ENCODE data around the gene PARM1. TPM values are rescaled to one million over a fixed set of nuclear protein-coding genes. Genes with fewer than 3 reads are reported as not detected.

PARM1 gene, protein sequence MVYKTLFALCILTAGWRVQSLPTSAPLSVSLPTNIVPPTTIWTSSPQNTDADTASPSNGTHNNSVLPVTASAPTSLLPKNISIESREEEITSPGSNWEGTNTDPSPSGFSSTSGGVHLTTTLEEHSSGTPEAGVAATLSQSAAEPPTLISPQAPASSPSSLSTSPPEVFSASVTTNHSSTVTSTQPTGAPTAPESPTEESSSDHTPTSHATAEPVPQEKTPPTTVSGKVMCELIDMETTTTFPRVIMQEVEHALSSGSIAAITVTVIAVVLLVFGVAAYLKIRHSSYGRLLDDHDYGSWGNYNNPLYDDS
- under 1 TPM in 1 of 2 experiments, not detected in 1; 0.09 TPM for total RNA-seq

DNA sequence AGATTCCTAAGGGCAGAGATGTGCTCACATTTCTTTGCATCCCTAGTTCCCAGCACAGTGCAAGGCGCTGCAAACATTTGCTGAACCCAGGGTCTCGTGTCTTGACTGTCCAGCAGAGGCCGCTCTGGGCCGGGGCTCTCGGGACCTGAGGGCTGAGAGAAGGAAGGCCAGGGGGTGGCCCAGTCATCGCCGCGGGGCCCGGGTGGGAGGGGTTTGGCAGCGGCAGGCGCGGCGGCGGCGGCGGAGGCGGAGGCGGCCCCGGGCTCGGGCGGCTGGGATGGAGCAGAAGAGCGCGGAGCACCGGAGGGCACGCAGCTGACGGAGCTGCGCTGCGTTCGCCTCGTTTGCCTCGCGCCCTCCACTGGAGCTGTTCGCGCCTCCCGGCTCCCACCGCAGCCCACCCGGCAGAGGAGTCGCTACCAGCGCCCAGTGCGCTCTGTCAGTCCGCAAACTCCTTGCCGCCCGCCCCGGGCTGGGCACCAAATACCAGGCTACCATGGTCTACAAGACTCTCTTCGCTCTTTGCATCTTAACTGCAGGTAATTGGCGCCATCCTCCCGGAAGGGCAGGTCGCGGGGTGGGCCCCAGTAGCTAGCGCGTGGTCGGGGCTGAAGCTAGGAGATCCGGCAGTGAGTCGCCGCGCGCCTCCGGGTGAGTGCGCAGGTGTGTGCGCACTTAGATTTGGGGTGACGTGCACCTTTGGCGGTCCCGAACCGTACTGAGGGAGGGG is at the start of gene PARM1:
Gene PARM1 (plus strand): TSS at position 285 of the 730 bp plus-strand sequence. CDS start 212 bp downstream, at position 497.
- no peak within 1 kb of the TSS for H3K27ac Mint-ChIP-seq
- peak; percentile 67 for DNase-seq
- CTCF ChIA-PET = no interaction called here
- ATAC-seq = peak; percentile 86
- peaks cover 13% of the 10 kb centered on the region for H3K4me1 Mint-ChIP-seq
- H3K36me3 Mint-ChIP-seq = no peaks in the 10 kb centered on the region
- H3K9me3 Mint-ChIP-seq (ENCODE audit: low read depth) = no peaks in the 10 kb centered on the region
- peak within 1 kb of the TSS; percentile 61 for H3K4me3 Mint-ChIP-seq
- H3K27me3 Mint-ChIP-seq = peaks cover 67% of the 10 kb centered on the region

DNA sequence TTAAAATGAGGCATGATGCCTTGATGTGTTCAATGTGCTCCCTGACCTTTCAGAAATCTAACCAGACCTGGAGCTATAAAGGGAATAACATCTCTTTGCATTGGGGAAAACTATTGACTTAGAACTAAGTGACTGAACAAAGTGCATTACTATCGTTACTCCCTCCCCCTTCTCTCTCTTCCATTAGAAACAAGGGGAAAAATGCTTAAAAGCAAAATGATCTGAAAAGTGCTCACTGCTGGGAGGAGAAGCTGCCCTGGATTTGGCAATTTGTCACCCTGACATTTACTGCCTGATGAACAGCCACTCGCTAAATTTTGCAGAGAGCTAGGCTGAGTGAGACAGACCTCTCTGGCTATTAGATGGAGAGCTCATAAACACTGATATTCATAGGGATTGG is 48.6 kb upstream of the PARM1 start:
- Mint-ChIP-seq H3K36me3 (no peaks in the 10 kb centered on the region), H3K9me3 (ENCODE audit: low read depth) (no peaks in the 10 kb centered on the region)

DNA sequence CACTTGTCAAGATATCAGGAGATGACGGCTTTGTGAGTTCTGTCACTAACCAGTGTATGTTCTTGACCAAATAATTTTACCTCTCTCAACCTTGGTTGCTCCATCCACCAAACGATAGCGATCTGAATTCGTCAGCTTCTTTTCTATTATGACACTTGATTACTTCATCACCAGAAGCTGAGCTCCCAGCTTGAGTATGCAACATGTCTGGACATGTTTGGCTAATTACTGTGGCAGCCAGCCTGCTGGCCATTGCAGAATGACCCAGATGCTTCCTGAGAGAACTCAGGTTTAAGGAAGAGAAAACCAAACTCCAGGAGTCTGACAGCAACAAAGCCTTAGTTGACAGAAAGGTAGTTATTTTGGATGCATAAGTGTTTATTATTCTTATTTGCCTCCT is 46.4 kb upstream of the PARM1 start:
- Mint-ChIP-seq H3K9me3 (ENCODE audit: low read depth) (no peaks in the 10 kb centered on the region), H3K36me3 (no peaks in the 10 kb centered on the region), H3K27me3 (peaks cover 5% of the 10 kb centered on the region), H3K4me3 (no peak overlapping the region), H3K27ac (no peak overlapping the region), H3K4me1 (no peaks in the 10 kb centered on the region)
- DNase-seq (no peak), ATAC-seq (no peak)
- CTCF ChIA-PET = no interaction called here

More for the DNA sequence above, 48.6 kb upstream of the PARM1 start:
- H3K27me3 Mint-ChIP-seq = peaks cover 10% of the 10 kb centered on the region
- no peak for ATAC-seq
- CTCF ChIA-PET = interaction anchor here (1.4 kb wide), 1 partner anchor 9 kb away, joined by 3 read pairs; no protein-coding TSS in a partner anchor
- no peak overlapping the region for H3K4me3 Mint-ChIP-seq
- DNase-seq = no peak
- no peak overlapping the region for H3K27ac Mint-ChIP-seq
- no peaks in the 10 kb centered on the region for H3K4me1 Mint-ChIP-seq

DNA sequence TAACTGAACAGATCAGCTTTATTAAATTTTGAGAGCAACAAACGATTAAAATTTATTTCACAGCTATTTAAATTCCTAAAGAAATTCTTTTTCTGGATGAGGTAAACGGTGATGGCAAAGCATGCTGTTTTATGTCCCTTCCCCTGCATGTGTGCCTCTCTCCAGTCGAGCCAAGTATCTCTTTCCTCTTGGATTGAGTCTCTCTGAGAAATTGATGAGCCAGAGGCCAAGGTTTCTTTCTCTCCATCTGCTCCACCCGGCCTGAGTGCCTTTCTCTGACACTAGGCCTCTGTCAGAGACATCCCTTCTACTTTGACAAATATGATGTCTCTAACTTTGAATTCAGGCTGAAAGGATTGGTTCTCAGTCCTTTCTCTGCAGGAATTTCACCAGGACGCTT is 42.6 kb upstream of the PARM1 start:
- ATAC-seq (no peak), DNase-seq (no peak)
- Mint-ChIP-seq H3K4me3 (no peak overlapping the region), H3K27me3 (no peaks in the 10 kb centered on the region), H3K27ac (no peak overlapping the region), H3K36me3 (no peaks in the 10 kb centered on the region), H3K4me1 (no peaks in the 10 kb centered on the region), H3K9me3 (ENCODE audit: low read depth) (no peaks in the 10 kb centered on the region)
- CTCF ChIA-PET = no interaction called here

DNA sequence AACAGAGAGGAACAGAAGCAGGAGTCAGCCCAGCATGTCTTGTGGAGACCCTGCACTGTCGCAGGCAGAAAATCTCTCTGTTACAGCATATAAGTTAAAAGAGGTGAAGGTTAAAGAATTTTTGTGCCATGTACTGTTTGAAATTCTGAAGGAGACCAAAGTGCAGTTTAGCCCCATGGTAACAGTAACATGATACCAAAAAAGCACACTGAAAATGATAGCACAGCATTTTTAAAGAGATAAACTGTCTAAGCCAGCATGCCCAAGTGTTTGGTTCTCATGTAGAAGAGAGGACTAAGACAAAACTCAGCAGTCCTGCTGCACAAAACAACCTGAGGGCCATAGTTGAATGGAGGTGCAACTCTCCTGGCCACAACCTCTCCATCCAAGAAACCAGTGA is 41.9 kb upstream of the PARM1 start:
- Mint-ChIP-seq H3K9me3 (ENCODE audit: low read depth) (no peaks in the 10 kb centered on the region), H3K27me3 (no peaks in the 10 kb centered on the region), H3K27ac (no peak overlapping the region), H3K4me3 (no peak overlapping the region), H3K4me1 (no peaks in the 10 kb centered on the region), H3K36me3 (no peaks in the 10 kb centered on the region)
- CTCF ChIA-PET = no interaction called here
- ATAC-seq = no peak
- DNase-seq = no peak

DNA sequence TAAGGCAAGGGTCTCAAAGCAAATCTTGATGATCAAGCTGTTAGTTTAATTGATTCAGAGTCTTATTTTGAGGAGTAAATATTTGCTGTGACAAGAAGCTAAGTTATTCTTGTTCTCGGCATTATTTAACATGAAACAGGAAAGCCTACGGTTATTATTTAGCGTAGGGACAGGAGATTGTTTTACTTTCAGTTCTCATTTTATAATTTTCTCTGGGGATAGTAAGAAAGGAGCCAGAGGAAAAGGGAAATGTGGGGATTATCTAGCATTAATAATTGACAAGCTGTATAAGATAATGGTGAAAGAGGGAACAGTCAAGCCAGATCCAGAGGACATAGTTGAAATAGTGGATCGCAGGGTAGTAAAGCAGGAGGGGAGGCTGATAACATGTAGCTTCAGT is 39.7 kb upstream of the PARM1 start:
- Mint-ChIP-seq H3K27me3 (no peaks in the 10 kb centered on the region), H3K4me1 (no peaks in the 10 kb centered on the region), H3K4me3 (no peak overlapping the region), H3K27ac (no peak overlapping the region), H3K9me3 (ENCODE audit: low read depth) (no peaks in the 10 kb centered on the region), H3K36me3 (no peaks in the 10 kb centered on the region)
- CTCF ChIA-PET = no interaction called here
- DNase-seq (no peak), ATAC-seq (no peak)

- no peak overlapping the region for H3K27ac Mint-ChIP-seq
- no peak for ATAC-seq
Observed at GRCh38 chr4:74896595-74896994, 36.3 kb upstream of the PARM1 start.

GRCh38 chr4:74897386-74897785 is 35.5 kb upstream of the PARM1 start:
- Mint-ChIP-seq H3K9me3 (ENCODE audit: low read depth) (no peaks in the 10 kb centered on the region), H3K27me3 (no peaks in the 10 kb centered on the region), H3K4me3 (no peak overlapping the region), H3K27ac (no peak overlapping the region), H3K36me3 (no peaks in the 10 kb centered on the region), H3K4me1 (no peaks in the 10 kb centered on the region)
- no peak for ATAC-seq
- CTCF ChIA-PET = interaction anchor here (0.6 kb wide), 1 partner anchor 680 kb away, joined by 4 read pairs; no protein-coding TSS in a partner anchor
- no peak for DNase-seq

More at GRCh38 chr4:74896595-74896994, 36.3 kb upstream of the PARM1 start:
- Mint-ChIP-seq H3K9me3 (ENCODE audit: low read depth) (no peaks in the 10 kb centered on the region), H3K4me3 (no peak overlapping the region), H3K36me3 (no peaks in the 10 kb centered on the region), H3K27me3 (no peaks in the 10 kb centered on the region), H3K4me1 (no peaks in the 10 kb centered on the region)
- DNase-seq = no peak
- CTCF ChIA-PET = no interaction called here

GRCh38 chr4:74900862-74901261 is 32.1 kb upstream of the PARM1 start:
- no peaks in the 10 kb centered on the region for H3K9me3 Mint-ChIP-seq (ENCODE audit: low read depth)
- ATAC-seq = no peak
- no peaks in the 10 kb centered on the region for H3K27me3 Mint-ChIP-seq
- CTCF ChIA-PET = no interaction called here
- H3K27ac Mint-ChIP-seq = no peak overlapping the region
- H3K4me3 Mint-ChIP-seq = no peak overlapping the region
- H3K36me3 Mint-ChIP-seq = no peaks in the 10 kb centered on the region
- H3K4me1 Mint-ChIP-seq = no peaks in the 10 kb centered on the region
- no peak for DNase-seq

- CTCF ChIA-PET = no interaction called here
- DNase-seq = no peak
- no peaks in the 10 kb centered on the region for H3K4me1 Mint-ChIP-seq
- ATAC-seq = no peak
- H3K4me3 Mint-ChIP-seq = no peak overlapping the region
- no peaks in the 10 kb centered on the region for H3K36me3 Mint-ChIP-seq
- H3K27me3 Mint-ChIP-seq = peaks cover 3% of the 10 kb centered on the region
- H3K27ac Mint-ChIP-seq = no peak overlapping the region
- no peaks in the 10 kb centered on the region for H3K9me3 Mint-ChIP-seq (ENCODE audit: low read depth)
Observed at GRCh38 chr4:74904509-74905065, 28.3 kb upstream of the PARM1 start.

DNA sequence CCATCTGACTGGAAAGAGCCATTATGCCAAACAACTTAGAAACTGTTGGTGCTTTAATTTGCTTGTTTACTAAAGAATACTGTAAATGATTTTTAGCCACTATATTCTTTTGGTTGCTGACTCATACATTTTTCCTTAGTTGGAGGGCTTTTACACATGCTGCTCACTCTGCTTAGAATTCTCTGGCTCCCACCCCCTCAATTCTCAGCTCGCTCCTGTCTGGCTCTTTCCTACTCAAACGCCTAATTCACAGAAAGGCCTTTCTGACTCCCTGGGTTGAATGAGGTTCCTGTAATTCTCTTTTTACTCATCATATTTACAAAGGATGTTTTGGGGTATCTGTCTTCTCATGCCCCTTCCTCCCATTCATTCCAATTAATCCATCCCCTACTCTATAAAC is 26.1 kb upstream of the PARM1 start:
- CTCF ChIA-PET = no interaction called here
- Mint-ChIP-seq H3K27ac (no peak overlapping the region), H3K36me3 (no peaks in the 10 kb centered on the region), H3K4me1 (no peaks in the 10 kb centered on the region), H3K9me3 (ENCODE audit: low read depth) (no peaks in the 10 kb centered on the region), H3K27me3 (peaks cover 3% of the 10 kb centered on the region), H3K4me3 (no peak overlapping the region)
- ATAC-seq (no peak), DNase-seq (no peak)

GRCh38 chr4:74919783-74920182 is 13.1 kb upstream of the PARM1 start:
- no peaks in the 10 kb centered on the region for H3K36me3 Mint-ChIP-seq
- DNase-seq (no peak), ATAC-seq (no peak)
- H3K27ac Mint-ChIP-seq = no peak overlapping the region
- CTCF ChIA-PET = no interaction called here
- H3K27me3 Mint-ChIP-seq = no peaks in the 10 kb centered on the region
- peaks cover 3% of the 10 kb centered on the region for H3K9me3 Mint-ChIP-seq (ENCODE audit: low read depth)
- no peaks in the 10 kb centered on the region for H3K4me1 Mint-ChIP-seq
- H3K4me3 Mint-ChIP-seq = no peak overlapping the region

GRCh38 chr4:74920704-74921103 is 12.2 kb upstream of the PARM1 start:
- CTCF ChIA-PET = no interaction called here
- no peaks in the 10 kb centered on the region for H3K27me3 Mint-ChIP-seq
- no peak overlapping the region for H3K27ac Mint-ChIP-seq
- no peak overlapping the region for H3K4me3 Mint-ChIP-seq
- ATAC-seq = no peak
- no peaks in the 10 kb centered on the region for H3K9me3 Mint-ChIP-seq (ENCODE audit: low read depth)
- H3K36me3 Mint-ChIP-seq = no peaks in the 10 kb centered on the region
- H3K4me1 Mint-ChIP-seq = no peaks in the 10 kb centered on the region
- no peak for DNase-seq

DNA sequence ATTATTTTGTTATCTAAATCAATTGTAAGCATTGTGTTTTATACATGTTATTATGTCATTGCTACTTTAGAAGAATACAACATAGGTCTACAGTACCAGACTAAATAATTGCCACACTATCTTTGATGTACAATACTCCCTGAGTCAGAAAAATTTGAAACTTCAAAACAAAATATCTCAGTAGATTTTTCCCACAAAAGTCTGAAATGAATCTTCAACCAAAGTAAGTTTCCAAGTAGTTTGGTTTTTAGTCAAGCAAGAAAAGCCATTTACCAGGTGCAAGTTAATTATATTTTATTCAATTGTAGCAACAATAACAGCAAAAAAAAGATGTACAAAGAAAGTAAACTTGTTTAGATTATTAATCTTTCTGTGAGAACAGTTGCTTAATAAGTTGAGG is 11.4 kb upstream of the PARM1 start:
- no peak overlapping the region for H3K27ac Mint-ChIP-seq
- no peaks in the 10 kb centered on the region for H3K36me3 Mint-ChIP-seq
- DNase-seq = no peak
- H3K9me3 Mint-ChIP-seq (ENCODE audit: low read depth) = no peaks in the 10 kb centered on the region
- ATAC-seq = no peak
- CTCF ChIA-PET = no interaction called here
- no peaks in the 10 kb centered on the region for H3K4me1 Mint-ChIP-seq
- H3K4me3 Mint-ChIP-seq = no peak overlapping the region
- H3K27me3 Mint-ChIP-seq = no peaks in the 10 kb centered on the region

Data from activated CD8-positive, alpha-beta memory T cell treated with anti-CD3 and anti-CD28 coated beads, Interleukin-2, amount 10 ng/mL, durations not matched to agents 7 days and 5 days (primary cell).